GM21515 (cell line): Measurements from ENCODE around the gene WNT3.
"Not testable (repeated sequence)": the region's sequence is repeated elsewhere in the genome, so short reads cannot be mapped to it uniquely, and the experiment has no call there.

Source experiments
- ATAC-seq: cut with Tn5 transposase; IDR thresholded peaks from one replicate; pipeline ENCODE4 v1.9.1; 2021; ENCODE audit not compliant: unreplicated experiment

WNT3 gene

GRCh38 chr17:46766493-46767491 is 51.7 kb downstream of the WNT3 start:
- ATAC-seq: no peak

- ATAC-seq: no peak
Observed at GRCh38 chr17:46765453-46765852, 53.0 kb downstream of the WNT3 start.

GRCh38 chr17:46764709-46765401 is 53.6 kb downstream of the WNT3 start:
- ATAC-seq: no peak

- ATAC-seq: no peak
Observed at GRCh38 chr17:46764000-46764708, 54.3 kb downstream of the WNT3 start.

- no peak for ATAC-seq
Observed at GRCh38 chr17:46763416-46763815, 55.1 kb downstream of the WNT3 start.

GRCh38 chr17:46759141-46759540 is 59.4 kb downstream of the WNT3 start:
- no peak for ATAC-seq

GRCh38 chr17:46758614-46759013 is 59.9 kb downstream of the WNT3 start:
- no peak for ATAC-seq

GRCh38 chr17:46757588-46757987 is 60.9 kb downstream of the WNT3 start:
- ATAC-seq: not testable (repeated sequence)

- no peak for ATAC-seq
Observed at GRCh38 chr17:46756861-46757260, 61.6 kb downstream of the WNT3 start.

GRCh38 chr17:46756081-46756735 is 62.3 kb downstream of the WNT3 start:
- no peak for ATAC-seq

GRCh38 chr17:46753776-46754175 is 64.7 kb downstream of the WNT3 start:
- ATAC-seq: no peak

- no peak for ATAC-seq
Observed at GRCh38 chr17:46751425-46751824, 67.1 kb downstream of the WNT3 start.

- no peak for ATAC-seq
Observed at GRCh38 chr17:46745376-46745775, 73.1 kb downstream of the WNT3 start.

- no peak for ATAC-seq
Observed at GRCh38 chr17:46744441-46744840, 74.1 kb downstream of the WNT3 start.

GRCh38 chr17:46742565-46743270 is 75.8 kb downstream of the WNT3 start:
- no peak for ATAC-seq

GRCh38 chr17:46741122-46741730 is 77.3 kb downstream of the WNT3 start:
- no peak for ATAC-seq

GRCh38 chr17:46739982-46740381 is 78.5 kb downstream of the WNT3 start:
- ATAC-seq: no peak

GRCh38 chr17:46738544-46738943 is 79.9 kb downstream of the WNT3 start:
- ATAC-seq: no peak

GRCh38 chr17:46737326-46737725 is 81.2 kb downstream of the WNT3 start:
- ATAC-seq: no peak

- no peak for ATAC-seq
Observed at GRCh38 chr17:46736100-46736499, 82.4 kb downstream of the WNT3 start.
